Raji (cell line): Measurements from ENCODE around the gene TFF1.

ENCODE experiments used
- POLR2A ChIP-seq: IDR thresholded peaks from 2 replicates; pipeline ENCODE4 v1.6.1; 2011; ENCODE audit warnings: low read depth, low read length, control low read depth; ENCODE audit not compliant: insufficient read depth

The TFF1 gene

DNA sequence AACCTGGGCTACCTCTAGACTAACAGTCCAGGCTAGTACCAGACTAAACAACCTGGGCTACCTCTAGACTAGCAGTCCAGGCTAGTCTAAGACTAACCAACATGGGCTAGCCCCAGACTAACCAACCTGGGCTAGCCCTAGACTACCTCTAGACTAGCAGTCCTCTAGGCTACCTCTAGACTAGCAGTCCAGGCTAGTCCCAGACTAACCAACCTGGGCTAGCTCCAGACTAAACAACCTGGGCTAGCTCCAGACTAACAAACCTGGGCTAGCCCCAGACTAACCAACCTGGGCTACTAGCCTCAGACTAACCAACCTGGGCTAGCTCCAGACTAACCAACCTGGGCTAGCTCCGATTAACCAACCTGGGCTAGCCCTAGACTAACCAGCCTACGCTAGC lies 17.6 kb downstream of the TFF1 start:
- TF ChIP-seq POLR2A: no peak

DNA sequence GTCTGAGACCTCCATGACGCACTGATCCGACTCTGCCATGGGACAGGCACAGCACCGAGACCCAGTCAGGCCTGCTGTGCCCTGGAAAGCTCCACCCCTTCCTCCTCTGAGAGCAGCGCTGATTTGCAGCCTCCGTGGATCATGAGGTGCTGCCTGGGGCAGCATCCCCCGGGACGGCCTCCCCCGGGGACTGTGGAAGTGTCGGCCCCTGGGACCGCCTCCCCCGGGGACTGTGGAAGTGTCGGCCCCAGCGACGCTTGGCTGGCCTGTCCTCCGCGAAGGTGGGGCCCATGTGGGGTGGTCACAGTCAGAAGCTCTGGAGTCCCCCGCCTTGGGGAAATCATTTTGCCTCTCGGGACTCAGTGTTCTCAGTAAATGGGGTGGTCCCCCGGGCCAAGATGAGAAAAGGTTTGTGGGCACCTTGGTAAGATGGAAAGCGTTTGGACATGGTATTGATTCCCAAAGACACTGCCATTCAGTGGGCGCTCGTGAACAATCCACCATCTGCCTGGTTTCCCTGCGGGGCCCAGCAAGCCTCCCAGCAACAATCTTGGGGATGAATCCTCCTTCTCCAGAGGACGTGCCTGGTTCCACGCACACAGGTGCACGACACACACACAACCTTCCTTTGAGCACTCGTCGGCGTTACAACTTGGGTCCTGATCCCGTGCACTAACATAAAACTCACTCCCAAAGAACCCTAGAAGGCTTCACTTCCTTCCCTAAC lies 18.6 kb downstream of the TFF1 start:
- TF ChIP-seq POLR2A: no peak

DNA sequence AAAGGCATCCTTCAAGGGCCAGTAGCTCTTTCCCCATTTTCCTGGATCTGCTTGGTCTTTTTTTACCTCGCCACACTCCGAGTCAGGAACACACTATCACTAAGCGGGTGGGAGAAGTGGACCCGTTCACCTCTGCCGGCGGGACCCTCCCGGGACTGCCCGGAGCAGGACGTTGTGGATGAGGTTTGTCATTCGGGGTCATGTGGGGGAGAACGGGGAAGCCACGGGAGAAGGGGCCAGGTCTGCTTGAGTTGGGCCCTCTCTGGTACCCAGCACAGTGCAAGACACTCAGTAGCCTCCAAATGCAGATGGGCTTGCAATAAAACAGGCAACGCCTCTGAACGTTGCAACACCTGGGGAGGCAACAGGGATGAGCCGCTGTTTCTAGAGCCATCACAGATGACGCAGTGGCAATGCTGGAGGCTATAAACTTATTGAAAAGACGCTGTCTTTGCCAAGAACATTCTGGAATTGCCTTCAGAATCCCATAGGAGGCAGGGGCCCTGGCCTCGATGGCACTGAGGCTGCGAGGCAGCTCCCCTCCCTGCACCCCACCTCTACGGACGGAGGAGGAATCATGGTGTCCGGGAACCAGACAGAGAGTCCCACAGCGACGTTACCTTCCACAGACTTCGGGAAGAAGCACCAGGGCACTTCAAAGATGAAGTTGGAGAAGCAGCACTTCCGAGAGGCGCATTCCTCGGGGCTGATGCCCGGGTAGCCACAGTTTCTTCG lies 19.3 kb downstream of the TFF1 start:
- no peak for TF ChIP-seq POLR2A

DNA sequence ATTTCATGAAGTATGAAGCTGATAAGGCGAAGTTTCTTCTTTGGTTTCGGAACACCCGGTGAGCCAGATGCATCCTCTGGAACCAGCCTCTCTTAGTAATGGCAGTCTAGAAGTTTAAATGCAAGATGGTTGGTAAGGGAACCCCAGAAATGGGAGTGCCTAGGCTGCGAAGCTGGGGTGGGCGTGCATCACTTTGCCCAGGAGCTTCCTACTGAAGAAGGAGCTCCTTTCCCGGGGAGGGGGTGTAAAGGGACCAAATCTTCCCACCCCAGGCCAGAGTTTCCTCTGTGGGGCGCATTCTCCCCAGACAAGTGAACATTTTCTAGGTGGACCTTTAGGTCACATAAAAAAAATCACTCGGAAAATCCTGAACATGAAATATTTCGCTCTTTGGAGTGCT lies 19.9 kb downstream of the TFF1 start:
- no peak for TF ChIP-seq POLR2A

DNA sequence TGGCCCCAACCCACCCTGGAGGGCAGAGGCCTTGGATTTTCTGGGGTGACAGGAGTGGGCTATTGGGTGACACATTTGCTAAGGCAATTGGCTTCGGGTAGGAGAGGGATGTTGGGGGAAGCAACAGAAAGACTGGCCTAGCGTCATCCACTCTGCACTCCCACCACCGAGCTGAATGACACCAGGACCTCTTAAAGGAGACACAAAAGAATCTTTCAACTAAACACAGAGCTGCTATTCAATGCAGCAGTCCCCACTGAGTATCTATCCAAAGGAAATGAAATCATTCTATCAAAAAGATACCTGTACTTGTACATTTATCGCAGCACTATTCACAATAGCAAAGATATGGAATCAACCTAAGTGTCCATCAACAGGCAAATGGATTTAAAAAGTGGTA lies 21.7 kb downstream of the TFF1 start:
- TF ChIP-seq POLR2A: no peak

DNA sequence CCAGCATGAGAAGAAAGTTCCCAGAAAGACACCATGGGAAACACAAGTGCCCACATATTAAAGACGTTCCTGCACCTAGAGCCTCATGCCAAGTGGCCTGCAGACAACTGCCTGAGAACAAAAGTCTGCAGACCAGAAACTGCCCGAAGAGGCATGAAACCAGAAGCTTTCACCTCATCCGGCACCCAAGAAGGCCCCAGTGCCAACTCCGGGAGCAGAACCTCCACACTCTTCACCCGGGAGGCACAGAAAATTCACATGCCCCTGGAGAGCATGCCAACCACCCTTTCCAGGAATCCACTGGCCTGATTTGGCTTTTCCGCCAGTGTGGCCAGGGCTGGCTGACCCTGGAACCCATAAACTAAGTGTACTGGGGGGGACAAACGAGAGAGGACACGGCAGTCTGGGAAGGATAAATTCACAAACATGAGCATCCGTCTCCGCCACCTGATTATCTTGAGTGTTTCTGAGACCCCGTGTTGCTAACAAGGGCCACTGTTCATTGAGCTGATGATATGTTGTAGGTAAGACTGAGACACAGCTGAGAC lies 22.3 kb downstream of the TFF1 start:
- TF ChIP-seq POLR2A: no peak

DNA sequence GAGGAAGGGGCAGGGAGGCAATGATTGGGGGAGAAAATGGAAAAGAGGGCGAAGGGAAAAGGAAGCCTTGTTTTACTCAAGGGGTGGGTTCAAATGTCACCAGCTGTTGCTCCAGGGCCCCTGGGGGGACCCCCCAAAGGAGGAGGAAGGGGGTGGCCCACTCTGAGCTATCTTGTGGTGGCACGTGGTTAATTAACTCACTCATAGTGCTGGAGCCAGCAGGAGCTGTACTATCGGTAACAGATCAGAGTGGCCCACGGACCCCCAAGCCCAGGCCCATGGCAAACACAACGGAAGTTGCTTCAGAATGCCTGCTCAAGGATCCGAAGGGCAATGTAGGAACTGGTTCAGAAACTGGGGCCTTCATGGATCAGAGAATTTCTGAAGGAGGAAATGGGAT lies 22.8 kb downstream of the TFF1 start:
- no peak for TF ChIP-seq POLR2A

DNA sequence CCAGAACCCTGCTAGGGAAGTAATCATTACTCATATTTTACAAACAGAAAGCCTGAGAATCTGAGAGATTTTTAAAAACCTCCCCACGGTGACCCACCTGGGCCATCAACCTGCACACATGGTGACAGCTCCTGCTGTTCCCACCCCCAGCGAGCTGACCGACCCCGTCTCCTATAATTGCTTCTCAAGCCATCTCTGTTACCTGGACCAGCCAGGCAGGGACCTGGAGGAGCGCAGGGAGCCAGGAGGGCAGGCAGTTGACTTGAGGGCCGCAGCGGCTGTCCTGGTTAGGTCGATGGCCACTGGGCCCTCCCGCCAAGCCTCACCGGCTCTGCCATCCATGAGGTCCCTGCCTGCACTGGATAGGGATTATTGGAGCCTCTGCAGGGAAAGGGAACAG lies 23.2 kb downstream of the TFF1 start:
- no peak for TF ChIP-seq POLR2A

DNA sequence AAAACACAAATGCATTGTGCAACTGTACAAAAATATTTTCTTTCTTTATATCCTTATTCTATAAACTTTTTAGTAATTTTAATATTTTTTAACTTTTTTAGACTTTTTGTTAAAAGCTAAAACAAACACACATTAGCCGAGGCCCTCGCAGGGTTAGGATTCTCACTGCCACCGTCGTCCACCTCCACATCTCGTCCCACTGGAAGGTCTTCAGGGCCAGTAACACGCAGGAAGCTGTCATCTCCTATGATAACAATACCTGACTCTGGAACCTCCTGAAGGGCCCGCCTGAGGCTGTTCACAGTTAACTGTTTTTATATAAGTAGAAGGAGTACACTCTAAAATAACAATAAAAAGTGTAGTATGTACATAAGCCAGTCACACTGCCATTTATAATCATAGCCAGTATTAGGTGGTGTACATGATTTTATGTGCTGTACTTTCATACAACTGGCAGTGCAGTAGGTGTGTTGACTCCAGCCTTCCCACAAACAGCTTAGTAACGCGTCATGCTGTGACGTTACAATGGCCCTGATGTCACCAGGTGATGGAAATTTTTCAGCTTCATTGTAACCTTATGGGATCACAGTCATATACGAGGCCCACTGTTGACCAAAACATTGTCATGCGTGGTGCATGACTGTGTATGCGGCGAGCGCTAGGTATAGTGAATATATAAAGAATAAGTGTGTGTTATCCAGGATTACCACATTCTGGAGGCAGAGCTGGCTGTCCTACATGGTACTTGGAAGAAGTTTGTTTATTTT lies 24.4 kb downstream of the TFF1 start:
- TF ChIP-seq POLR2A: no peak

DNA sequence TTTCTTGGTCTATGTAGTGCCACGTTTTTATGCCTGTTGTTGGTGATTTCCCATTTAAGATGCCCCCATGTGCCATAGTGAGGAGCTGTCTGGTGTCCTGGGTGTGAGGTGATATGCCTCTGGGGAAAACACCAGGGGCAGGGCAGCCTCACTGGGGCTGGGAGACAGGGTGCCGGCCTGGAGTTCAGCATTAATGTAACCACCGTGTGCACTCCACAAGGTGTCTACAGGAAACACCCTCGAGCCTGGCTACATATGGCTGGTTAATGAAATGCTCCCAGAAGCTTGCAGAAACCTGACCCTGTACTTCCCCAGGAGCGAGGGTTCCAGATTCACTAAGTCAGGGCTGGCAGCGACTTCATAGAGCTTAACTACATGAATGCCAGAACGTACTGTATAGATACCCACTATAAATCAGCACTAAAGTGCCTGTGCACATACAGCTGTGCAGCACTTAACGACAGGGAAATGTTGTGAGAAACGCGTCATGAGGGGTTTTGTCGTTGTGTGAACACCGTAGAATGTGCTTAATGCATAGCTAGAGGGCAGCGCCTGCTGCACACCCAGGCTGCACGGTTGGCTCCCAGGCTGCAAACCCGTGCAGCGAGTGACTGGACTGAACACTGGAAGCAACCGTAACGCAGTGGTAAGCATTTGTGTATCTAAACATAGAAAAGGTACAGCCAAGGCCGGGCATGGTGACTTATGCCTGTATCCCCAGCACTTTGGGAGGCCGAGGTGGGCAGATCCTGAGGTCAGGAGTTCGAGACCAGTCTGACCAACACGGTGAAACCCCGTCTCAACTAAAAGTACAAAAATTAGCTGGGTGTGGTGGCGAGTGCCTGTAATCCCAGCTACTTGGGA lies 25.9 kb downstream of the TFF1 start:
- no peak for TF ChIP-seq POLR2A

DNA sequence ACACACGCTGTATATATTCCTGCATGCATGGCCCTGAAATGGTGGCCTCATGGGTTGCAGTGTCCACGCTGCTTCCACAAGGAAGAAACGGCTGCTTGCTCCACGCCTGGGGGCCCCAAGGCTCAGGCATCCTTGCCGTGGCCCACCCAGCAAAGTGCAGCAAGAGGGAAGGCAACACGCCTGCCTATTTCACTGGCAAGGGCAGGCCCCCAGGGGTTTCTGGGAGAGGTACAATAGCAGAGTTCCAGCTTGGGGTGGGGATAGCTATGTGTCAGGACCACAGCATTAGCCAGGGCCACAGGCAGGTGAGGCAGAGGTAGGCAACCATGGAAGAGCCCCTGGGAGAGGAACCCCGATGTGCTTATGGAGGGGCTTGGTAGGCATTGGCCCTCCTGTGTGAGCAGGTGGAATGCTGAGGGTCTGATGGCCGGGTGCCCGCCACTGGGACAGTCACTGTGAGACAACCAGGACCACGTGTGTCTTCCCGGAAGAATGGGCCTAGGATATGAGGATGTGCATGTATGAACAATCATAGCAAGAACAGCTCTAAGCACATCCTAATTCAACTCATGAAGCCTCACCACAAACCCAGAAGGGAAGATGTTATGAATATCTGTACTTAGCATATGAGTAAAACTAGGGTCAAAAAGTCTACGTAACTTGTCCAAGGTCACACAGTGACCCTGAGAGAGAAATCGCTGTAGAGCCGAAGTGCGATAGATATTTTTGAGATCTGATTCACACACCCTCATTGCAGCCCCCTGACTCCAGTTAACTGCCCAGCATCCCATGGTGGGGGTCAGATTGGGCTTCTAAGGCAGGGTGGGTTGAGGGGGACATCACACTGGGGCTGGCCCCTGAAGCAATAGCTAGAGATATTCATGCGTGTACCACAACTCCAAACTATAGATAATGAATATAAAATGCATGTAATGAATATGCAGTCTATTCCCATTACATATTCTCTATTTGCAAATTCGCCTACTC lies 27.3 kb downstream of the TFF1 start:
- no peak for TF ChIP-seq POLR2A

DNA sequence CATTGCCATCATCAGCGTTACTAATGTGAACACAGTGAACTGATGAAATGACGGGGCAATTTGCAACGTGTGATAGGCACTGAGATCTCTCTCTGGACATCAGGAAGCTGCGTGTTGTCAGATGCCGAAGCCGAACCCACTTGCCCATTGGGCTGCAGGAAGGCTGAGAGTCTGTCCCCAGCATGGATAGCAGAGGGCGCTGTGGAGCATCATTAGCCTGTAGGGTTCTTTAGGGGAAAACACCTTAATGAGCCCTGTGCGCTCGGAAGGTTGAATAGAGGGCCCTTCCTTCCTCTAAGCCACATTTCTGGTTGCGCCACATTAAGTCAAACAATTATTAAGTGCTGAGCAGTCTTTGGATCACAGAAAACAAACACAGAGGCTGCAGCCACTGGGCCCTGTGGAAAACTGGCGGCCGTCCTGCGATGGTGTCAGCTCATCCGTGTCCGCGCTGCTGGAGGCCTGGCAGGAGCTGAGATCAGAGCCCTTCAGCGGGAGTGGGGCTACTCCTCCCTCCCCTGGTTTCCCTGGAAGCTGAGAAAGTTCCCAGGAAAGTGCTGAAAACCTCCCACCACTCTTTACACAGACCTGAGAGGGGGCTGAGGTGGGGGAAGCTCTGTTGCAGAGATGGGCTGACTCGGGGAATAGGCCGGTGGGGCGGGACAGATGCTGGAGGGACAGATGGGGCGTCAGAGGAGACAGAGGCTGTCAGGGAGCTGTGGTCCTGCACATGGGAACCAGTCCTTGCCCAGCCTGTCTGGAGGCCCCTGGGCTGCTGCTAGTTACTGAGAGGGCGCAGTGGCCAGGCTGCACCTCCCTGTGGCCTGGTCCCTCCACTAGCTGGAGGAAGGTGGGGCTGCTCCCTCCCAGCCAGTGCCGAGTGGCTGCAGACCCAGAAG lies 28.3 kb downstream of the TFF1 start:
- no peak for TF ChIP-seq POLR2A

DNA sequence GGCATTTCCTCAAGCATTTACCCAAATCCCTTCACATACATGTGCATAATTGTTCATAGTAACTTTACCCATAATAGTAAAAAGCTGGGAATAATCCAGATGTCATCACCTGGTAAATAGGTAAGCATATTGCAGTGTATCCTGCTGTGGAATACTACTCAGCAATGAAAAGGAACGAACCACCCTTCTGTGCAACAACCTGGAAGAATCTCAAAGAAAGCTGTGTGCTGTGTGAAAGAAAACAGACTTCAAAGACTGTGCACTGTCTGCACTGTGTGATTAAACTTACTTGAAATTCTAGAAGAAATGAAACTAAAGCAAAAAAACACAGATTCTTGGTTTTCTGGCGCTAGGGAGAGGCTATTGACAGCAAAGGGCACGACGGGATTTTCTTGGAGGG lies 29.1 kb downstream of the TFF1 start:
- TF ChIP-seq POLR2A: no peak

DNA sequence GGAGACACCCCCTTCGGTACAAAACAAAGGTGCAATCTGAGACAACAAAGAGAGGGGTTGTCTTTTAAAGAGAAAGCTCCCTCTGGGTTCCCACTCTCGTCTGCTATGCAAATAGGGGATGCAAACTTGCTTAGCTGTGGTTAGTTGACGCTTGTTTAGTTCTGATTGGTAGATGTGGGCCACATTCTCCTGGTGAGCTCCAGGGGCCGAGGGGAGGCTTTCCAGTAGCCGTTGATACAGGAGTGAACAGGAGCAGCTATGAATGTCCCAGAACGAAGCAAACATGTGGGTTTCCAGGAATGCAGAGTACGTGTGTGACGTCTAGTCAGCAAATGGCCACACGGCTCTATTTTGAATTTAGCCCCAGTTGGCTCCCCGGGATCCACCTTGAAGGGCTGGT lies 30.3 kb downstream of the TFF1 start:
- TF ChIP-seq POLR2A: no peak
